Erythroblast (primary cell): ENCODE measurements around the gene NME1.

ENCODE experiments used
- GATA1 ChIP-seq: IDR thresholded peaks from 2 replicates; pipeline ENCODE4 v1.6.1; 2011; ENCODE audit warnings: low read depth, mild to moderate bottlenecking, control low read depth, low read length, moderate library complexity
- POLR2A ChIP-seq: IDR thresholded peaks from 2 replicates; pipeline ENCODE4 v1.6.1; 2011; ENCODE audit warnings: mild to moderate bottlenecking, low read length

GRCh38 chr17:51153210-51154072 lies at the start of gene NME1:
- TF ChIP-seq POLR2A: peak; percentile 81
- TF ChIP-seq GATA1: no peak
